ENCODE results near the gene TMEM18. TPM values are rescaled to one million over a fixed set of nuclear protein-coding genes. Genes with fewer than 3 reads are reported as not detected.

The TMEM18 gene
- polyA plus RNA-seq, 1 donor from 2014 or later = 58.6 TPM

DNA sequence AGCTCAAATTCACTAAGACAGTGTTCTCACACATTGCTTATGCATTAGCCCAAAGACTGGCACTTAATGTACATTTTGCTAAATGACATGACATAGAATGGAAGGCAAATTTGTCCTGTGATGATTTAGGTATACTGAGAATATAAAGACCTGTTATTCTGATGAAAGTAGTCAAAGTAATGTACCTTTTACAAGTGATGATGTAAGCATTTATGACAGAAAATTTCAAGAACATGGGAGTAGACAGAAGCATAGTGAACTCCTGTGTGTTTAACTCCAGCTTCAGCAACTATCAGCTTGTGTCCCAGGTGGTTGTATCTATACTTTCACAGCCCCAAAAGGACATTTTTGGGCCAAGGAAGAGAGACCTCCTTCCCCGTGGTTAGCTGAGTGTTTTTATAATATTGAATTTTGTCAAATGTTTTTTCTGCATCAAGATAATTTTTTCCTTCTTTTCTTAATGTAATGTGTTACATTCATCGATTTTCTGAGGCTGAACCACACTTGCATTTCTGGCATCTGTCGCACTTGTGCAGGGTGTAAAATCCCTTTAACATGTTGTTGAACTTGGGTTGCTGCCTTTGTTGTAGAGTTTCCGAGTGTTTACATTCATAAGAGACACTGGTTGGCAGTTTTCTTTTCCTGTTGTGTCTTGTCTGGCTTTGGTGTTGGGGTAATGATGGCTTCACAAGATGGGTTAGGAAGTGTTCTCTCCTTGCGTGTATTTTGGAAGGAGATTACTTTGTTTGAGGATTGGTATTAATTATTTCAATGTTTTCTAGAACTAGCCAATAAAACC is 33.9 kb upstream of the TMEM18 start:
- H3K27me3 ChIP-seq (ENCODE audit: insufficient read depth, low read depth, low read length) = no peaks in the 10 kb centered on the region

DNA sequence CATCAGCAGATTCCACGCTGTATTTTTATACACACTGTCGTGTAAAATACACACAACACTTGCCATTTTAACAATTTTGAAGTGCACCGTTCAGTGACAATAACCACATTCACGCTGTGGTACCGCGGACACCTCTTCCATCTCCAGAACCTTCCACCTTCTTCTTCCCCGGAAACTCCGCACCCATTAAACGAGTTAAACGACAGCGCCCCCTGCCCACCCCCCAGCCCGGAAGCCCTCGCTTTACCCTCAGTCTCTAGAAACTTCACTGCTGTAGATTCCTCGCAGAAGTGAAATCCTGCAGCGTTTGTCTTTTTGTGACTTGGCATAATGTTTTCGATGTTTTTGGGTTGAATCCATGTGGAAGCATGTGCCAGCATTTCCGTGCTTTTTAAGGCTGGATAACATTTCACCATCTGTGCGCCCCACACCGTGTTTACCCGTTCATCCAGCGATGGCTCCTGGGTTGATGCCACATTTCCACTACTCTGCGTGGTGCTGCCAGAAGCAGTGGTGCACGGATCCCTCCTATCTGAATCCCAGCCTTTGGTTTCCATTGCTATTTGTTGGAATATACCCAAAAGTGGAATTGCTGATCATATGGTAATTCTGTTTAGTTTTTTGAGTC is 32.0 kb upstream of the TMEM18 start:
- H2AFZ ChIP-seq (ENCODE audit: low read depth, low read length) = no peak overlapping the region
- H3K9me2 ChIP-seq (ENCODE audit: insufficient read depth, low read length) = no peaks in the 10 kb centered on the region
- no peaks in the 10 kb centered on the region for H3K9me3 ChIP-seq (ENCODE audit: low read length)
- H3K4me3 ChIP-seq (ENCODE audit: low read length) = no peak overlapping the region
- no peak overlapping the region for H3K4me2 ChIP-seq (ENCODE audit: low read length)
- no peaks in the 10 kb centered on the region for H3F3A ChIP-seq (ENCODE audit: insufficient read depth, low read length, poor library complexity, severe bottlenecking)
- no peak overlapping the region for H3K27ac ChIP-seq (ENCODE audit: low read length)
- H3K79me2 ChIP-seq (replicated peaks; ENCODE audit: insufficient read depth, low read length) = no peaks in the 10 kb centered on the region
- H4K20me1 ChIP-seq (ENCODE audit: insufficient read depth) = no peaks in the 10 kb centered on the region
- no peak overlapping the region for H3K9ac ChIP-seq (ENCODE audit: low read length)
- no peaks in the 10 kb centered on the region for H3K36me3 ChIP-seq (ENCODE audit: insufficient read depth, low read length)
- no peaks in the 10 kb centered on the region for H3K27me3 ChIP-seq (ENCODE audit: insufficient read depth, low read depth, low read length)
- TF ChIP-seq POLR2AphosphoS5 (IDR thresholded peaks at IDR 0.05) (no peak), SMC3 (conservative IDR thresholded peaks at IDR 0.05; ENCODE audit: poor library complexity) (no peak), RAD21 (conservative IDR thresholded peaks at IDR 0.05) (no peak), EP300 (conservative IDR thresholded peaks at IDR 0.05; ENCODE audit: poor library complexity, severe bottlenecking) (no peak), EZH2 (IDR thresholded peaks at IDR 0.05; ENCODE audit: borderline replicate concordance, insufficient read depth, low read length, poor library complexity, severe bottlenecking) (no peak), CTCF (IDR thresholded peaks at IDR 0.05; ENCODE audit: poor library complexity, severe bottlenecking) (no peak), TAF1 (IDR thresholded peaks at IDR 0.05; ENCODE audit: low read depth) (no peak)
- TF ChIP-seq, protein P1, sequence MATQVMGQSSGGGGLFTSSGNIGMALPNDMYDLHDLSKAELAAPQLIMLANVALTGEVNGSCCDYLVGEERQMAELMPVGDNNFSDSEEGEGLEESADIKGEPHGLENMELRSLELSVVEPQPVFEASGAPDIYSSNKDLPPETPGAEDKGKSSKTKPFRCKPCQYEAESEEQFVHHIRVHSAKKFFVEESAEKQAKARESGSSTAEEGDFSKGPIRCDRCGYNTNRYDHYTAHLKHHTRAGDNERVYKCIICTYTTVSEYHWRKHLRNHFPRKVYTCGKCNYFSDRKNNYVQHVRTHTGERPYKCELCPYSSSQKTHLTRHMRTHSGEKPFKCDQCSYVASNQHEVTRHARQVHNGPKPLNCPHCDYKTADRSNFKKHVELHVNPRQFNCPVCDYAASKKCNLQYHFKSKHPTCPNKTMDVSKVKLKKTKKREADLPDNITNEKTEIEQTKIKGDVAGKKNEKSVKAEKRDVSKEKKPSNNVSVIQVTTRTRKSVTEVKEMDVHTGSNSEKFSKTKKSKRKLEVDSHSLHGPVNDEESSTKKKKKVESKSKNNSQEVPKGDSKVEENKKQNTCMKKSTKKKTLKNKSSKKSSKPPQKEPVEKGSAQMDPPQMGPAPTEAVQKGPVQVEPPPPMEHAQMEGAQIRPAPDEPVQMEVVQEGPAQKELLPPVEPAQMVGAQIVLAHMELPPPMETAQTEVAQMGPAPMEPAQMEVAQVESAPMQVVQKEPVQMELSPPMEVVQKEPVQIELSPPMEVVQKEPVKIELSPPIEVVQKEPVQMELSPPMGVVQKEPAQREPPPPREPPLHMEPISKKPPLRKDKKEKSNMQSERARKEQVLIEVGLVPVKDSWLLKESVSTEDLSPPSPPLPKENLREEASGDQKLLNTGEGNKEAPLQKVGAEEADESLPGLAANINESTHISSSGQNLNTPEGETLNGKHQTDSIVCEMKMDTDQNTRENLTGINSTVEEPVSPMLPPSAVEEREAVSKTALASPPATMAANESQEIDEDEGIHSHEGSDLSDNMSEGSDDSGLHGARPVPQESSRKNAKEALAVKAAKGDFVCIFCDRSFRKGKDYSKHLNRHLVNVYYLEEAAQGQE (IDR thresholded peaks at IDR 0.05; ENCODE audit: borderline replicate concordance) = no peak

More for the DNA sequence above, 33.9 kb upstream of the TMEM18 start:
- no peaks in the 10 kb centered on the region for H3K36me3 ChIP-seq (ENCODE audit: insufficient read depth, low read length)
- no peak overlapping the region for H3K4me3 ChIP-seq (ENCODE audit: low read length)
- H4K20me1 ChIP-seq (ENCODE audit: insufficient read depth) = no peaks in the 10 kb centered on the region
- no peak overlapping the region for H3K27ac ChIP-seq (ENCODE audit: low read length)
- H3K4me2 ChIP-seq (ENCODE audit: low read length) = no peak overlapping the region
- H3K9me3 ChIP-seq (ENCODE audit: low read length) = no peaks in the 10 kb centered on the region
- H3K79me2 ChIP-seq (replicated peaks; ENCODE audit: insufficient read depth, low read length) = no peaks in the 10 kb centered on the region
- H3K9ac ChIP-seq (ENCODE audit: low read length) = no peak overlapping the region
- H3K9me2 ChIP-seq (ENCODE audit: insufficient read depth, low read length) = no peaks in the 10 kb centered on the region
- no peak overlapping the region for H2AFZ ChIP-seq (ENCODE audit: low read depth, low read length)
- H3F3A ChIP-seq (ENCODE audit: insufficient read depth, low read length, poor library complexity, severe bottlenecking) = no peaks in the 10 kb centered on the region
- TF ChIP-seq, protein P1 (IDR thresholded peaks at IDR 0.05; ENCODE audit: borderline replicate concordance) = no peak
- no peak for TF ChIP-seq CTCF (IDR thresholded peaks at IDR 0.05; ENCODE audit: poor library complexity, severe bottlenecking)
- TF ChIP-seq EZH2 (IDR thresholded peaks at IDR 0.05; ENCODE audit: borderline replicate concordance, insufficient read depth, low read length, poor library complexity, severe bottlenecking) = no peak
- TF ChIP-seq MXI1 (conservative IDR thresholded peaks at IDR 0.05; ENCODE audit: poor library complexity, severe bottlenecking) = no peak
- no peak for TF ChIP-seq SMC3 (conservative IDR thresholded peaks at IDR 0.05; ENCODE audit: poor library complexity)

Data from neural cell (in vitro differentiated cells).